Gastrocnemius medialis (tissue), 4 donors: ENCODE data around the gene CAPN2. TPM values are rescaled to one million over a fixed set of nuclear protein-coding genes. Genes with fewer than 3 reads are reported as not detected.

Experiments
- ATAC-seq, 2 donors: fragments of 150-250 bp; one replicate each; pipeline ENCODE4 v1.9.1; 2016
- DNase-seq, 2 donors: peaks; one replicate each; pipeline ENCODE4 v3.0.0-alpha.2; 2019
- H3K27ac ChIP-seq, 4 donors: fragments of 200-600 bp; sonication (generic); 1 replicate in 1 of 4; 2 replicates in 3 of 4; pipeline ENCODE4 v1.5.1; 2016 to 2018; ENCODE audit warnings: mild to moderate bottlenecking in 2 of 4, moderate library complexity in 1 of 4
- H3K27me3 ChIP-seq, 3 donors: fragments of 200-600 bp; sonication (generic) in 2 of 3; 1 replicate in 1 of 3; 2 replicates in 2 of 3; pipeline versions ENCODE4 v1.5.1 to v1.6.0; 2016 to 2019; ENCODE audit warnings: mild to moderate bottlenecking in 1 of 3, moderate library complexity in 1 of 3
- H3K36me3 ChIP-seq, 2 donors: fragments of 200-600 bp; sonication (generic) in 1 of 2; one replicate each; pipeline ENCODE4 v1.5.1; 2017 to 2018
- H3K4me1 ChIP-seq, 2 donors: fragments of 200-600 bp; sonication (generic) in 1 of 2; one replicate each; pipeline ENCODE4 v1.5.1; 2016 to 2017; ENCODE audit warnings: mild to moderate bottlenecking in 2 of 2
- H3K4me3 ChIP-seq, 4 donors: fragments of 200-600 bp; sonication (generic) in 3 of 4; 1 replicate in 1 of 4; 2 replicates in 3 of 4; pipeline ENCODE4 v1.5.1; 2016 to 2019; ENCODE audit warnings: mild to moderate bottlenecking in 2 of 4
- H3K9me3 ChIP-seq, 3 donors: fragments of 200-600 bp; sonication (generic) in 2 of 3; 1 replicate in 1 of 3; 2 replicates in 2 of 3; pipeline ENCODE4 v1.5.1; 2016 to 2019
- CTCF ChIP-seq, 5 experiments: fragments of 450-650 bp in 3 of 5; fragments of 200-600 bp in 2 of 5; sonication (generic) in 2 of 5; IDR thresholded peaks in 4 of 5; conservative IDR thresholded peaks in 1 of 5; 1 replicate in 4 of 5; 2 replicates in 1 of 5; pipeline ENCODE4 v1.5.1; 2016 to 2019; ENCODE audit warnings: antibody characterized with exemption in 5 of 5, mild to moderate bottlenecking in 3 of 5, moderate library complexity in 3 of 5
- POLR2A ChIP-seq, 2 donors: fragments of 450-650 bp; IDR thresholded peaks; one replicate each; pipeline ENCODE4 v1.6.1; 2017; ENCODE audit warnings: antibody characterized with exemption in 2 of 2, mild to moderate bottlenecking in 2 of 2, moderate library complexity in 2 of 2
- in situ Hi-C, 4 donors: fragments of 200-750 bp; cut with MboI; loops; one replicate each; pipeline versions ENCODE4 v1.15.0 to v1.8.0; 2017; ENCODE audit warnings: low sequenced_read_pairs in 4 of 4
- intact Hi-C: fragments of 100-400 bp; cut with DNase I; formaldehyde crosslinking; loops from one replicate; pipeline ENCODE4 v1.15.1; 2023; ENCODE audit warnings: low total_unique reads
- total RNA-seq, 4 donors: library from RNA; depleted of rRNA; stranded (reverse); fragments of >200 nt; gene quantifications; one replicate each; pipeline versions ENCODE4 v1.1.0 to v1.2.3, GENCODE V29; 2016

CAPN2 gene
- total RNA-seq, 4 donors from 2014 or later, result 42.6 to 141 (median 89.4) TPM

GRCh38 chr1:223775054-223775453, 62.7 kb downstream of the CAPN2 start:
- H3K27ac ChIP-seq, result peak overlapping the region in 3 of 4 donors; percentile 45 to 64 (median 55)
- in situ Hi-C loops, result no loop called here
- no peak for DNase-seq

GRCh38 chr1:223775711-223776074, 63.4 kb downstream of the CAPN2 start:
- intact Hi-C loops (no loop called here), in situ Hi-C loops (no loop called here)
- no peaks in the 10 kb centered on the region for H3K27me3 ChIP-seq
- peak overlapping the region; percentile 20 to 64 (median 50) for H3K27ac ChIP-seq
- no peak for TF ChIP-seq POLR2A (IDR thresholded peaks at IDR 0.05)
- no peak for TF ChIP-seq CTCF (IDR thresholded peaks at IDR 0.05 in 4 of 5, conservative IDR thresholded peaks at IDR 0.05 in 1 of 5)
- ATAC-seq (no peak), DNase-seq (no peak)
- H3K4me1 ChIP-seq, result peaks cover 6 to 15% of the 10 kb centered on the region in 2 donors
- H3K4me3 ChIP-seq, result no peak overlapping the region
- H3K9me3 ChIP-seq, result no peaks in the 10 kb centered on the region
- H3K36me3 ChIP-seq, result peaks cover 0 to 97% of the 10 kb centered on the region in 2 donors

More at GRCh38 chr1:223775054-223775453, 62.7 kb downstream of the CAPN2 start:
- Histone ChIP-seq H3K4me3 (no peak overlapping the region), H3K9me3 (no peaks in the 10 kb centered on the region), H3K36me3 (peaks cover 0 to 97% of the 10 kb centered on the region in 2 donors), H3K4me1 (peaks cover 6 to 15% of the 10 kb centered on the region in 2 donors), H3K27me3 (no peaks in the 10 kb centered on the region)
- ATAC-seq, result peak in 1 of 2 donors; percentile 71
- intact Hi-C loops, result no loop called here
- no peak for TF ChIP-seq CTCF (IDR thresholded peaks at IDR 0.05 in 4 of 5, conservative IDR thresholded peaks at IDR 0.05 in 1 of 5)
- TF ChIP-seq POLR2A (IDR thresholded peaks at IDR 0.05), result no peak

GRCh38 chr1:223776075-223776814, 63.9 kb downstream of the CAPN2 start:
- intact Hi-C loops (no loop called here), in situ Hi-C loops (no loop called here)
- Histone ChIP-seq H3K4me3 (no peak overlapping the region), H3K27me3 (no peaks in the 10 kb centered on the region), H3K36me3 (peaks cover 0 to 97% of the 10 kb centered on the region in 2 donors), H3K27ac (peak overlapping the region; percentile 37 to 64 (median 50)), H3K4me1 (peaks cover 6 to 9% of the 10 kb centered on the region in 2 donors), H3K9me3 (no peaks in the 10 kb centered on the region)
- ATAC-seq (peak in 1 of 2 donors; percentile 51), DNase-seq (no peak)
- TF ChIP-seq POLR2A (IDR thresholded peaks at IDR 0.05) (no peak), CTCF (IDR thresholded peaks at IDR 0.05 in 4 of 5, conservative IDR thresholded peaks at IDR 0.05 in 1 of 5) (no peak)

GRCh38 chr1:223776826-223777454, 64.6 kb downstream of the CAPN2 start:
- Histone ChIP-seq H3K9me3 (no peaks in the 10 kb centered on the region), H3K27ac (peak overlapping the region in 3 of 4 donors; percentile 27 to 64 (median 37)), H3K4me1 (peaks cover 4 to 6% of the 10 kb centered on the region in 2 donors), H3K4me3 (no peak overlapping the region), H3K27me3 (no peaks in the 10 kb centered on the region), H3K36me3 (peaks cover 0 to 92% of the 10 kb centered on the region in 2 donors)
- intact Hi-C loops, result no loop called here
- TF ChIP-seq CTCF (IDR thresholded peaks at IDR 0.05 in 4 of 5, conservative IDR thresholded peaks at IDR 0.05 in 1 of 5), result no peak
- no peak for TF ChIP-seq POLR2A (IDR thresholded peaks at IDR 0.05)
- ATAC-seq (no peak), DNase-seq (no peak)
- in situ Hi-C loops, result no loop called here
